GM13976 (cell line): ENCODE data around the gene TMEM140.

Source experiments
- DNase-seq: peaks from one replicate; pipeline ENCODE4 v3.0.0; 2012; ENCODE audit warnings: low spot score
- CTCF ChIP-seq: IDR thresholded peaks from 2 replicates; pipeline ENCODE4 v1.5.1; 2012; ENCODE audit warnings: borderline replicate concordance, mild to moderate bottlenecking; ENCODE audit not compliant: insufficient read depth; ENCODE audit errors: extremely low read depth, missing control alignments, control extremely low read depth
- in situ Hi-C: fragments of 300-500 bp; cut with MboI; formaldehyde crosslinking; loops from one replicate; pipeline ENCODE4 v1.12.0; 2022; ENCODE audit warnings: low sequenced_read_pairs, mixed read lengths, inconsistent platforms; ENCODE audit not compliant: unreplicated experiment

The TMEM140 gene

GRCh38 chr7:135181261-135181928 is 33.5 kb downstream of the TMEM140 start:
- no peak for DNase-seq
- in situ Hi-C loops: no loop called here
- TF ChIP-seq CTCF: no peak

DNA sequence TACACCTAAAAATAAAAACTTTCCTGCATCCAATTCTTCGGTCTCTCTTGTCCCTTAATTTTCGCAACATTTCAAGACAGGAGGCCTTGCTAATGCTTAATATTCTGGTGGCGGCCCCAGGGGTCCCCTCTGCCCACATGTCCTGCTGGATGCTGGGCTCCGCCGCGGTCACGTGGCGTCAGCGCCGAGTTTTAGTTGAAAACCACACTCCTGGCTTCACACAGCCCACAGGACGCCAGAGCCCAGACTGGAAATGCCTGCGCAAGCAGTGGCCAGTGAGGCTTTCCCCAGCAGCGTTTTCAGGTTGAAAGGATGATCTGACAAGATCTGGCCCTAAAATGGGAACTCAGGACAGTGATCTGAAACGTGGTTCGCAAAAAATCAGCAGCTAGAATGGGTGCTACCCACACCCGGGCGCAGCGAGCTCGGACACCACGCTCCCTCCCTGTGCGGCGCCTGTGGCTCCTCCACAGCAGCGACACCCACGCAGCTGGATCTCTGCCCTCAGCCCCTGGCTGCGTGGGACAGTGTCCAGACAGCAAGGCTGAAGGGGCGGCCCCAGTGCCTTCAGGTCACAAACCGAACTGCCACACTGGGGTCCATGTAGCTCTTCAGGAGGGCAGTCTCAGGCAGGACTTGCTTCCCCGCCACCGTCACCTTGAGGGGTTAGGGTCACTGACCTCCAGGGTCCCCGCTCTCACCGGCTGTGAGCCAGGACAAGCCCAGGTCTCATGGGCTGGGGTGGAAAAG is 34.2 kb downstream of the TMEM140 start:
- in situ Hi-C loops: no loop called here
- TF ChIP-seq CTCF: no peak
- no peak for DNase-seq

GRCh38 chr7:135183478-135183877 is 35.6 kb downstream of the TMEM140 start:
- TF ChIP-seq CTCF: no peak
- DNase-seq: no peak
- in situ Hi-C loops: no loop called here

GRCh38 chr7:135184254-135184841 is 36.5 kb downstream of the TMEM140 start:
- no peak for DNase-seq
- in situ Hi-C loops: no loop called here
- TF ChIP-seq CTCF: no peak

DNA sequence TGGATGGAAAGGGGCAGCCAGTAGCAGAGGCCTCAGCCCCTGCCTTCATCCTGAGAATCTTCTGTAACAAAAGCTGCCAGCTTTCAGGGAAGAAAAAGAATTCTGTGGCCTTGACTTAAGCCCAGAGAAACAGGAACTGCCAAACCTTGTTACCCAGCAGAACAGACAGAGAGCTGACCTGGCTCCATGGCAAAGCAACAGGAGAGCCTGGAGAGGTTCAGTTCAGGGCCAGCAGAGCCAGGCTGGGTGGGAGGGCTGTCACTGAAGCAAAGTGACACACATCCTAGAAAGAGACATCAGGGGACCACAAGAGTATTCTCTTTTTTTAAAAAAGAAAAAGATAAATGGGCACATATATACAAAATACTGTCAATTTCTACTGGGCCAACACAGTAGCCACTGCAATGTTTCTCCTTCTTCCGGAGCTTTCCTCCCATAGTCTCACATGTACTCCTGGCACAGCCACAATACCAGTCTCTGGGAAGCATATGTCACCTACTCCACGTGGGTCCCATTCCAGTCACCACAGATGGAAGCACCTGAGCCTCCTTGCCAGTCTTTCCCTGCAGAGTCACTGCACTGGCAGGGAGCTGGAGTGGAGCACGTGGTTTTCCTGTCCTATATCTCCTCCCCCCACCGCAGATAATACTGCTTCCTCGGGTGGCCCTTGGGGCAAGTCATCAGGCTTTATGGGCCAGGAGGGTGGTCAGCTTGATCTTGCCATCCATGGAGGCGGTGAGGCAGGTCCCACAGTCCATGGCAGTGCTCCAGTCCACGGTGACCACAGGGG is 37.8 kb downstream of the TMEM140 start:
- in situ Hi-C loops: no loop called here
- DNase-seq: peak; percentile 26
- no peak for TF ChIP-seq CTCF

- TF ChIP-seq CTCF: no peak
- peak; percentile 52 for DNase-seq
- in situ Hi-C loops: no loop called here
These were observed 38.3 kb downstream of the TMEM140 start for GRCh38 chr7:135186261-135186540.
